IPS-20b (cell line): Measurements from ENCODE around the gene EVPL.
"Not testable (repeated sequence)": the region's sequence is repeated elsewhere in the genome, so short reads cannot be mapped to it uniquely, and the experiment has no call there.

Source experiments
- H3K27ac ChIP-seq: one replicate; pipeline ENCODE4 v1.5.1; 2013; ENCODE audit warnings: low read length
- H3K27me3 ChIP-seq: 2 replicates; pipeline ENCODE4 v1.6.1; 2013; ENCODE audit warnings: mild to moderate bottlenecking, low read length, inconsistent platforms; ENCODE audit not compliant: insufficient read depth
- H3K36me3 ChIP-seq: 2 replicates; pipeline ENCODE4 v1.6.1; 2013; ENCODE audit warnings: low read depth, mild to moderate bottlenecking, inconsistent platforms, low read length, moderate library complexity; ENCODE audit not compliant: insufficient read depth
- H3K4me1 ChIP-seq: 2 replicates; pipeline ENCODE4 v1.6.1; 2013; ENCODE audit warnings: mild to moderate bottlenecking, control low read depth, inconsistent platforms, low read length, moderate library complexity; ENCODE audit not compliant: insufficient read depth
- H3K4me3 ChIP-seq: 2 replicates; pipeline ENCODE4 v1.5.1; 2013; ENCODE audit warnings: mild to moderate bottlenecking, low read length, inconsistent platforms
- H3K9ac ChIP-seq: 2 replicates; pipeline ENCODE4 v1.6.1; 2013; ENCODE audit warnings: low read depth, mild to moderate bottlenecking, inconsistent platforms, low read length, moderate library complexity
- H3K9me3 ChIP-seq: 2 replicates; pipeline ENCODE4 v1.6.1; 2013; ENCODE audit warnings: mild to moderate bottlenecking, low read depth, low read length, inconsistent platforms; ENCODE audit not compliant: insufficient read depth

EVPL gene

DNA sequence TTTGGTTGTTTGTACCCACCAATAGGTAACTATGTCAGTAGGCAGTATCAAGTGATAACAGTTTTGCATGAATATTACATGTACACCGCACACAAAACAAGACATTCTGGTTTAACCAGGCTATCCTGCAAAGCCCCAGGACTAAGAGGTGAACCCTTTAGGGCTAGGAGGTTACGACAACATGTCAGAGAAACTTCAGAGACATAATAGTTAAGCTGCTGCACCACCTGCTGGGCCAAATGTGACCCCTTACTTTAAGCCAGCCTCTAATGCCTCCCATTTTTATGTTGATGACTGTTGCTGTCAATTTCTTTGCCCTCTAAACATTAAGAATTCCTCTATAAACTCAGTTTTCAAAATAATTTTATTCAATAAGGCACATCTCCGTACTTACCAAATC lies 29.8 kb upstream of the EVPL start:
- Histone ChIP-seq H3K9ac (no peak overlapping the region), H3K27ac (no peak overlapping the region), H3K4me1 (no peaks in the 10 kb centered on the region), H3K36me3 (peaks cover 77% of the 10 kb centered on the region), H3K4me3 (no peak overlapping the region), H3K27me3 (no peaks in the 10 kb centered on the region), H3K9me3 (no peaks in the 10 kb centered on the region)

DNA sequence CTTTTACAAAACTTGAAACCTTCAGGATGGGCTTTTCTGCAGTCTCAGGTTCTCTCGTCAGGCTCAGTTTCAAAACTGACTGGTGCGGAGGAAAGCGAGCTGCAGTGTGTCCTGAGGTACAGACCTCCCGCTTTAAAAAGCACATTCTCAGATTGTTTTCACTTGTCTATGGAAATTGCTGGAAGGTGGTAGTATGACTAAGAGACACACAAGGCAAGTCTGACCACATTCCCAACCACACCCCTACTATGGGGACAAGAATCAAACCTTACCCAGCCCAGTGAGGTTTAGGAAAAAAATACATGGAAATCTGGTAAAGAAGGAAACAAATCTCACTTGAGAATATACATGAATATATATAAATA lies 27.0 kb upstream of the EVPL start:
- no peak overlapping the region for H3K9ac ChIP-seq
- H3K27ac ChIP-seq: no peak overlapping the region
- H3K27me3 ChIP-seq: no peaks in the 10 kb centered on the region
- H3K4me3 ChIP-seq: no peak overlapping the region
- H3K4me1 ChIP-seq: no peaks in the 10 kb centered on the region
- H3K36me3 ChIP-seq: peaks cover 76% of the 10 kb centered on the region
- no peaks in the 10 kb centered on the region for H3K9me3 ChIP-seq

DNA sequence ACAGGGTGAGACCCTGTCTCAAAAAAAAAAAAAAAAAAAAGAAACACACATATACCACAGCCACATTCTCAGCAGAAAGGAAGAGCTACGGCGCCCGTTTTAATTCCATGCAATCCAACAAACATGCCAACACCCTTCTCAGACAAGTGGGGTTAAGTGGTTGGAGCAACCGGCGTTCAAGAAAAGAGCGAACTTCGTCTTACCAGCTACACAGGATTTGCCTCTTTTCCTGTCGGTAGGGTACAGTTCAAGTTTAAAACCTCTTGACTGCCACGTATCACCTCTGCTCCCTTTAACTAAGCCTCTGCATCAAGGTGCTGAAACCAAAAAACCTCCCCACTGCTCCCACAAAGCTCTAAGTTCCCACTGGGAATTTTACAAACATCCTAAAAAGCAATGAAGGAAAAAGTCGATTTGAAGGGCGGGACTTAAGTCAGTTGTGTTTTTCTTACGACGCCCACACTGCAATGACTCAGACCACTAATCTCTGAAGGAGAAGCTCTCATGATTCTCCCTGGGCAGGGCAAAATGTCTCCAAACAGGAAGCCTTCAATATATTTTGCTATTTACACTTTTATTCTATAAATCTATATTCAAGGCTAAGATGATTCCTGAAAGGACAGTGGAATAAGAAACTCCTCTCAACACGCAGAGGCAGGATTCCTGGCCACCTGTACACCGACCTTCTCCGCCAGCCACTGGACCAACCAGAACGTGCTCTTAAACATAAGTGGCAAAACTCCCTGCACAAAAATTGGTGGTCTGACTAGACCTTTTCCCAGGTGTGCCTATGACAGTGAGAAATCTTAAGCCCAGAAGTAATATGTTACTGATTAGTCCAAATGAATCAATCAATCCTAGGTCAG lies 26.4 kb upstream of the EVPL start:
- Histone ChIP-seq H3K9ac (no peak overlapping the region), H3K9me3 (no peaks in the 10 kb centered on the region), H3K27me3 (no peaks in the 10 kb centered on the region), H3K4me1 (no peaks in the 10 kb centered on the region), H3K27ac (no peak overlapping the region), H3K4me3 (no peak overlapping the region), H3K36me3 (peaks cover 76% of the 10 kb centered on the region)

DNA sequence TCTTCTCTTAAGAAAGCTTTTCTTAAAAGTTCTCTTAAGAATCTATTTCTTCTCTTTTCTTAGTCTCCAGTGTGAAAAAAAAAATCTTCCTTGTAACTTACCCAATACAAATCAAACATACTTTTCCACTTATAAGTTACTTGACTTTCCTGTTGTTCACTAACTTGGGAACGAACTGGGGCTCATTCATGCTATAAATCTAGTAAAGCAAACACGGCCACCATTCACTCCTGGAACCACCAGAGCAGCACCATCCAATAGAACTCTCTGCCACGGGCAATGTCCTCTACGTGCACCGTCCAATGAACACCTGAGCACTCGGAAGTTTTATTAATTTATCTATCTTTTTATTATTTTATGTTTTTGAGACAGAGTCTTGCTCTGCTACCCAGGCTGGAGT lies 24.5 kb upstream of the EVPL start:
- Histone ChIP-seq H3K27ac (no peak overlapping the region), H3K9me3 (no peaks in the 10 kb centered on the region), H3K27me3 (no peaks in the 10 kb centered on the region), H3K36me3 (peaks cover 73% of the 10 kb centered on the region), H3K9ac (no peak overlapping the region), H3K4me1 (no peaks in the 10 kb centered on the region), H3K4me3 (no peak overlapping the region)

DNA sequence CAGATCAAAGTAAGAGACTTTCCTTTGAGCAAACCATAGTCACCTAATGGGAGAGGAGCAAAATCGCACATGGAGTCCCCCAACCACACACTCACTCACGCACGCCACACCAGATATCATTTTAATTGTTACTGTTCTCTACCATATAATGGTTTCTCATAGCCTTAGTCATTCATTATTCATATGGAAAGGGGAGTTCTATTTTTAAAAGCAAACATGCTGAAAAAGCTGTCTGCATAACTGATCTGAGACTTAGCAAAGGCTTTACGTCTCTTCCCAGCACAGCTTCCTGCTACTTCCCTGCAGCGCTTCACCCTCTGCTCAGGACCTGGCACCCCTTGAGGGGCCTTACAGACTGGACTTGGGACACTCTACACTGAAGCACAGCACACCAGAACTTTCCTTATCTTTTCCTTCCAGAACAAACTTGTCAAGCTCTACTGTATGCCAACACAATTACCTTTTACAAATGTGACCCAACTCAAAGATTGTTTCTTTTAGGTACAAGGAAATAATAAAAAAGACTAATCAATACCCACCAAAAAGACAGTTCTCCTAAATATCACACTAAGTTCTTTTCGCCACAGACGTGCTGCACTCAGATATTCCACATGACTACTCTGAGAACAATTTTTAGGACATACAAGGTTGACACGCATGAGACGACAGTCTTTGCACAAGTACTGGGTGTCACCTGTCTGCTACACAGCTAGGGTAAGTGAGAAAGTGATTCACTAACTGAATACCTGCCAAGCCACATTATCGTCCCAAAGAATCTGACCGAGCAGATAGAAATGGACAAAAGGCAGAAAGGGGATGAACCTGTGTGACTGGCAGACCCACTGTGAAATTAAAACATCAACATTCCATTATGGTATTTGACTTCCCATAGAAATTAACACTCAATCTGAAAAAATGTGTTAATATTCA lies 23.7 kb upstream of the EVPL start:
- no peaks in the 10 kb centered on the region for H3K4me1 ChIP-seq
- H3K27ac ChIP-seq: no peak overlapping the region
- H3K4me3 ChIP-seq: no peak overlapping the region
- no peaks in the 10 kb centered on the region for H3K9me3 ChIP-seq
- H3K36me3 ChIP-seq: peaks cover 72% of the 10 kb centered on the region
- H3K9ac ChIP-seq: no peak overlapping the region
- H3K27me3 ChIP-seq: no peaks in the 10 kb centered on the region

DNA sequence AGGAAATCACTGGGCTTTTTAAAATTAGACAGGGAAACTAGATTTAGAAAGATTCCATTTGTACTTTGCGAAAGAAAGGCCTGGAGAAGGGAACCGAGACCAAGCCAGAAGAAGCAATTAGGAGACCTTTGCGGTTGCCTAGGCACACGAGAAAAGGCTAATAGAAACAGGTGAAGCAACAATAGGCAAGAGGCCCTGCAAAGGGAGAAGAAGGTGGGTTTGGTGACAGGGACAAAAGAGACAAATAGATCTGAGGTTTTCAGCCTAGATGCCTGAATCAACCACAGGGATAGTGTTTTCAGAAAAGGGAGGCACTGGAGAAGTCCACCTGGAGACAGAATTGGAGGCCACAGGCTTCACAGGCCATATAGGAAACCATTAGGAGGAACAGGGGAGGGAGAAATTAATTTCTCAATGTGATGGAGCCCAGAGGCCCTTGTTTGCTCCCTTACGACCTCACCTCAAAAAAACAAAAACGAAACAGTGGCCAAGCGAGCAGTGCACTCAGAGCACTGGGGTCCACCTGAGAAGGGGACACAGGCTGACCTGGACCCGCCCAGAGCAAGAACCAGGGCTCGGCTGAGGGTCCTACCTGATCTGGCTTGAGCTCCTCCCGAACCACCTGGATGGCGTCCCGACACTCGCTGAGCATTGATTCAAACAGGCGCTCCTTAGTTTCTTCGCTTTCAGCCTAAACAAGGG lies 22.9 kb upstream of the EVPL start:
- no peaks in the 10 kb centered on the region for H3K9me3 ChIP-seq
- no peaks in the 10 kb centered on the region for H3K27me3 ChIP-seq
- H3K4me3 ChIP-seq: no peak overlapping the region
- peaks cover 80% of the 10 kb centered on the region for H3K36me3 ChIP-seq
- H3K9ac ChIP-seq: no peak overlapping the region
- H3K4me1 ChIP-seq: no peaks in the 10 kb centered on the region
- H3K27ac ChIP-seq: no peak overlapping the region

DNA sequence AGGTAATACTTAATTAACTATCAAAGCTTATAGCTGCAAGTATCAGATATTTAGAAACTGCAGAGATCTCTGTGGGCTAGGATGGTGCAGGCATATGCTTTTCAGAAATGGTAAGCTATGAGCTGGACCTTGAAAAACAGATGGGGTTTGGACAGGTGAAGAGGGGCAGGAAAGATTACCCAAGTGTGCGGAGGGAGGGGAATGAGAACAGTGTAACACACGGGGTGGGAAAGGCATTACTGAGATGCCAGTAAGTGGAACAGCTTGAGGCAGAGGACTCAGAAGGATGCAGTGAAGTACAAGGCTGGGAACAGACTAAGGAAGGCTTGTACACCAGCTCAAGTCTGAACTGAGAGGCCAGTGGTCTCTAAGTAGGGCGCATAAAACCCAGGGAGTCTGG lies 22.1 kb upstream of the EVPL start:
- Histone ChIP-seq H3K4me3 (no peak overlapping the region), H3K27ac (no peak overlapping the region), H3K9me3 (no peaks in the 10 kb centered on the region), H3K36me3 (peaks cover 87% of the 10 kb centered on the region), H3K4me1 (no peaks in the 10 kb centered on the region), H3K27me3 (no peaks in the 10 kb centered on the region), H3K9ac (no peak overlapping the region)

DNA sequence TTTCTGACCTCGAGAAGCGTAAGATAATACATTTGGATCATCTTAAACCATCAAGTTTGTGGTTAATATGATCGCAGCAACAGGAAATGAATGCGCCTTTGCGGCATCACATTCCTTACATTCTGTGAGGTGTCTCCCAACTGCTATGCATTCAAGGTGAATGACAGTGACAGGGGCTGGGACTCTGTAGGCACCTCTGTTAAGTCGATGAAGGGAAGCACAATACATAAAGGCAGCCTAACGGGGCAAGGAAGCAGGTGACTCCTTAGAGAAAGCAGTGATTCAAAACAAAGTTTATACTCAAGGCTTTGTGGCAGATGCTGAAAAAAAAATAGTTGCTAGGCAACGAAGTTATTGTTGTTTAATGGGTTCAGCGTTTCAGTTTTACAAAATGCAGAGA lies 21.6 kb upstream of the EVPL start:
- no peak overlapping the region for H3K27ac ChIP-seq
- H3K36me3 ChIP-seq: peaks cover 87% of the 10 kb centered on the region
- no peaks in the 10 kb centered on the region for H3K9me3 ChIP-seq
- no peak overlapping the region for H3K4me3 ChIP-seq
- H3K9ac ChIP-seq: no peak overlapping the region
- no peaks in the 10 kb centered on the region for H3K4me1 ChIP-seq
- H3K27me3 ChIP-seq: no peaks in the 10 kb centered on the region

DNA sequence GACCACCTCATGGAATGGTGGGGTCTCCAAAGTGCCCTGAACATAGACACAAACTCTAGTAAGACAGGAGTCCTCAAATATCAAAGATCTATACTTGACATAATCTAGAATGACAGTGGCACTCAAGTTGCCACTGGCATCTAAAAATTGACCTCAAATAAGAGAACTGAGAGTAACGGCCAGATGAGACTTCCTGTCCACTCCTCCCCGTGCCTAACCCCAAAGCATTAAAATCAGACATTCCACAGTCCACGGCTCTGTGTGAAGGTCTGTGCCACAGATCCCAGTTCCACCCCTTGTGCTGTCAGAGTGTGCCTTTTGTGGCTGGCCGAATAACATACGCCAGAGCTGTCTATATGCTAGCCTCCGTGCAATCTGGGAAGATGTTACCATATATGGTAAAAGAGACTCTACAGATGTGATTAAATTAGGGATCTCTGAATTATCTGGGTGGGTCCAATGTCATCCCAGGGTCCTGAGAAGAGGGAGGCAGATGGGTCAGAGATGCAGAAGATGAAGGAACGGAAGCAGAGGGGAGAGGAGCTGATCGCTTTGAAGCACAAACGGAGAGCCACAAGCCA lies 21.0 kb upstream of the EVPL start:
- H3K27me3 ChIP-seq: no peaks in the 10 kb centered on the region
- H3K9ac ChIP-seq: no peak overlapping the region
- peaks cover 87% of the 10 kb centered on the region for H3K36me3 ChIP-seq
- no peak overlapping the region for H3K4me3 ChIP-seq
- no peaks in the 10 kb centered on the region for H3K9me3 ChIP-seq
- H3K27ac ChIP-seq: no peak overlapping the region
- H3K4me1 ChIP-seq: no peaks in the 10 kb centered on the region

DNA sequence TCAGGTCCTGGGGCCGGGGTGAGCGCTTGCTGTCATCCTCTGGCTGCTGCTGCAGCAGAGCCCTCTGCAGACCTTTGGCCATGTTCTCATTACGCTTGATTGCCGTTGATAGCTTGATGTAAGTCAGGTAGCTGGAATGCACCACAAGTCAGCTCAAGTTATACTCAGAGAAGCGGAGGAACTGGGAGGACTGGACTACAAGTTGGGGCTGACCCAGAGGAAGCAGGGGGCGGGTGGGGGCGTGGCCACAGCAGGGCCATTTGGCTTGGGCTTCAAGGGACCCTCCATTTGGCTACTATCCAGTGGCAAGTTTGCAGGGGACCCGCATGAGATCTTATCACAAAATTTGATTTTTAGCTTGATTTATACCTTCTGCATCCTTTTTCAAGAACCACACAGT lies 19.0 kb upstream of the EVPL start:
- H3K27ac ChIP-seq: no peak overlapping the region

DNA sequence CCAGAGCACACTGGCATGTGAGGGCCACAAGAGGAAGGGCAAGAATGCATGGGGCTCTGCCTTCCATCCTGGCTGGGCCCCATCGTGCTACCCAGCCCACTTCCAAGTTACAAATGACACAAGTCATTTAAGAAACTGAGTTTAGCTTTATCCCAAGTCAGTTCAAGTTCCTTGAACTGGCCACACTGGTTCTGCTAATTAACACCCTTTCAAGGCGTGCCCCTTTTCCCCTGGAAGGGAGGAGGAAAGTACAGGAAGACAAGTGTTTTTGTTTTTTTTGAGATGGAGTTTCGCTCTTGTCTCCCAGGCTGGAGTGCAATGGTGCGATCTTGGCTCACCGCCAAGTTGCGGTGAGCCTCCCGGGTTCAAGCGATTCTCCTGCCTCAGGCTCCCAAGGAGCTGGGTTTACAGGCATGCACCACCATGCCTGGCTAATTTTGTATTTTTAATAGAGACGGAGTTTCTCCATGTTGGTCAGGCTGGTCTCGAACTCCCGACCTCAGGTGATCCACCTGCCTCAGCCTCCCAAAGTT lies 17.4 kb upstream of the EVPL start:
- not testable (repeated sequence) for H3K4me3 ChIP-seq, H3K27me3 ChIP-seq, H3K9ac ChIP-seq, H3K4me1 ChIP-seq, H3K27ac ChIP-seq, H3K9me3 ChIP-seq
- H3K36me3 ChIP-seq: peaks cover 90% of the 10 kb centered on the region

More for the DNA sequence above, 19.0 kb upstream of the EVPL start:
- no peak overlapping the region for H3K4me3 ChIP-seq
- 0 out of 2 replicates have a peak, but pooled peaks cover 4% of the 10 kb centered on the region for H3K4me1 ChIP-seq
- H3K36me3 ChIP-seq: peaks cover 89% of the 10 kb centered on the region
- H3K9me3 ChIP-seq: no peaks in the 10 kb centered on the region
- no peak overlapping the region for H3K9ac ChIP-seq
- H3K27me3 ChIP-seq: no peaks in the 10 kb centered on the region
